B cell (primary cell): ENCODE results near the gene TECPR2. TPM values are rescaled to one million over a fixed set of nuclear protein-coding genes. Genes with fewer than 3 reads are reported as not detected.

ENCODE experiments used
- ATAC-seq: fragments of 200-7000 bp; cut with Tn5 transposase; one replicate; pipeline ENCODE4 v1.10.0; 2021; ENCODE audit warnings: low read depth, mild to moderate bottlenecking, moderate number of reproducible peaks, moderate library complexity
- CTCF ChIA-PET: fragments of 350-600 bp; sonication (Branson Sonifier 250); formaldehyde crosslinking; loops from one replicate; lab custom pipeline; 2021; ENCODE audit warnings: antibody characterized with exemption, inconsistent platforms; lab: Charles Lee
- POLR2A ChIA-PET: fragments of 350-600 bp; sonication (Branson Sonifier 250); formaldehyde crosslinking; loops from one replicate; lab custom pipeline; 2021; ENCODE audit warnings: antibody characterized with exemption; lab: Charles Lee
- DNase-seq: peaks from one replicate; pipeline ENCODE4 v3.0.0; 2013
- H2AFZ ChIP-seq: 2 replicates; pipeline ENCODE4 v1.6.1; 2012; ENCODE audit warnings: mild to moderate bottlenecking, low read depth, low read length; ENCODE audit not compliant: insufficient read depth, poor library complexity, severe bottlenecking
- H3K27ac ChIP-seq, 2 donors: 1 replicate in 1 of 2; 2 replicates in 1 of 2; pipeline ENCODE4 v1.5.1; 2012 to 2013; ENCODE audit warnings: low read length in 2 of 2, mild to moderate bottlenecking in 2 of 2, moderate library complexity in 1 of 2
- H3K27me3 ChIP-seq, 4 experiments: fragments of 200-600 bp in 1 of 4; sonication (generic) in 1 of 4; replicated peaks in 1 of 4; 1 replicate in 2 of 4; 2 replicates in 2 of 4; pipeline versions ENCODE4 v1.6.1 to v1.7.0; 2013 to 2016; ENCODE audit warnings: low read length in 3 of 4, mild to moderate bottlenecking in 2 of 4, mixed read lengths in 1 of 4, moderate library complexity in 1 of 4; ENCODE audit not compliant: insufficient read depth in 4 of 4, control insufficient read depth in 3 of 4; ENCODE audit errors: control extremely low read depth in 1 of 4
- H3K36me3 ChIP-seq, 2 experiments: replicated peaks in 1 of 2; 1 replicate in 1 of 2; 2 replicates in 1 of 2; pipeline versions ENCODE4 v1.6.1 to v1.7.1; 2013; ENCODE audit warnings: low read length in 1 of 2; ENCODE audit not compliant: insufficient read depth in 2 of 2, control insufficient read depth in 1 of 2; ENCODE audit errors: control extremely low read depth in 1 of 2, extremely low read depth in 1 of 2
- H3K4me1 ChIP-seq, 2 donors: fragments of 200-600 bp in 1 of 2; sonication (generic) in 1 of 2; 1 replicate in 1 of 2; 2 replicates in 1 of 2; pipeline versions ENCODE4 v1.5.1 to v1.6.1; 2013 to 2017; ENCODE audit warnings: low read length in 2 of 2; ENCODE audit not compliant: control insufficient read depth in 2 of 2, insufficient read depth in 2 of 2
- H3K4me2 ChIP-seq: replicated peaks from 2 replicates; pipeline ENCODE3; 2012; ENCODE audit warnings: mild to moderate bottlenecking, low read depth, low read length; ENCODE audit not compliant: poor library complexity, severe bottlenecking
- H3K4me3 ChIP-seq, 5 experiments: fragments of 200-600 bp in 1 of 5; sonication (generic) in 1 of 5; 1 replicate in 3 of 5; 2 replicates in 2 of 5; pipeline versions ENCODE4 v1.5.1 to v1.7.0; 2011 to 2016; ENCODE audit warnings: low read length in 4 of 5, mild to moderate bottlenecking in 4 of 5, low read depth in 2 of 5, control low read depth in 1 of 5, moderate library complexity in 1 of 5; ENCODE audit not compliant: insufficient read depth in 1 of 5; ENCODE audit errors: control extremely low read depth in 1 of 5, extremely low read depth in 1 of 5
- H3K79me2 ChIP-seq: fragments of 200-600 bp; sonication (generic); one replicate; pipeline ENCODE4 v1.6.0; 2016; ENCODE audit warnings: low read length; ENCODE audit not compliant: control insufficient read depth, insufficient read depth
- H3K9ac ChIP-seq: fragments of 200-600 bp; sonication (generic); 2 replicates; pipeline ENCODE4 v1.6.1; 2017; ENCODE audit warnings: mild to moderate bottlenecking, low read length, moderate library complexity
- H3K9me3 ChIP-seq, 3 donors: one replicate each; pipeline versions ENCODE4 v1.6.1 to v1.7.1; 2013; ENCODE audit warnings: low read length in 2 of 3; ENCODE audit not compliant: control insufficient read depth in 2 of 3, insufficient read depth in 1 of 3; ENCODE audit errors: control extremely low read depth in 1 of 3
- H4K20me1 ChIP-seq: 2 replicates; pipeline ENCODE4 v1.6.0; 2012; ENCODE audit warnings: mild to moderate bottlenecking, low read length; ENCODE audit not compliant: insufficient read depth, control insufficient read depth, poor library complexity, severe bottlenecking
- H3K27ac Mint-ChIP-seq: one replicate; pipeline ENCODE4 v1.8.0; 2021; ENCODE audit warnings: mixed read lengths
- H3K27me3 Mint-ChIP-seq: one replicate; pipeline ENCODE4 v1.8.0; 2021; ENCODE audit warnings: mixed read lengths
- H3K4me1 Mint-ChIP-seq: one replicate; pipeline ENCODE4 v1.8.0; 2021; ENCODE audit warnings: mixed read lengths
- H3K4me3 Mint-ChIP-seq: one replicate; pipeline ENCODE4 v1.8.0; 2021; ENCODE audit warnings: mixed read lengths
- H3K9me3 Mint-ChIP-seq: one replicate; pipeline ENCODE4 v1.8.0; 2022; ENCODE audit warnings: mixed read lengths; ENCODE audit not compliant: insufficient read depth
- EZH2 ChIP-seq: IDR thresholded peaks from 2 replicates; pipeline ENCODE4 v1.6.1; 2012; ENCODE audit warnings: borderline replicate concordance, low read depth, mild to moderate bottlenecking, moderate library complexity, low read length; ENCODE audit not compliant: insufficient read depth, poor library complexity, severe bottlenecking
- WGBS: methylation state at CpG from one replicate; pipeline ENCODE4 v1.1.5; 2013; ENCODE audit warnings: missing lambda C conversion rate; ENCODE audit not compliant: insufficient coverage; 5-methylcytosine and 5-hydroxymethylcytosine counted together
- intact Hi-C: fragments of 100-400 bp; cut with micrococcal nuclease; formaldehyde crosslinking; loops from one replicate; pipeline ENCODE4 v1.10.0; 2022
- polyA plus RNA-seq: library from polyadenylated mRNA; depleted of rRNA; stranded (reverse); fragments of >200 nt; gene quantifications from 2 replicates; pipeline ENCODE4 v1.2.3, GENCODE V29; 2012
- total RNA-seq, 2 donors: library from RNA; stranded (reverse); fragments of 120-200 nt in 1 of 2; gene quantifications; 1 replicate in 1 of 2; 2 replicates in 1 of 2; pipeline versions ENCODE4 v1.2.3 to v1.2.4, GENCODE V29; 2013 to 2022
- TF ChIP-seq, protein P1 (sequence below): fragments of 200-600 bp; IDR thresholded peaks from one replicate; pipeline ENCODE4 v1.8.0; 2022; ENCODE audit warnings: antibody characterized with exemption, mild to moderate bottlenecking

Gene TECPR2
- total and polyA plus RNA-seq, 2 donors (not counting 1 experiment from before 2014, with no cell fraction given): 4.7 to 10.8 TPM

DNA sequence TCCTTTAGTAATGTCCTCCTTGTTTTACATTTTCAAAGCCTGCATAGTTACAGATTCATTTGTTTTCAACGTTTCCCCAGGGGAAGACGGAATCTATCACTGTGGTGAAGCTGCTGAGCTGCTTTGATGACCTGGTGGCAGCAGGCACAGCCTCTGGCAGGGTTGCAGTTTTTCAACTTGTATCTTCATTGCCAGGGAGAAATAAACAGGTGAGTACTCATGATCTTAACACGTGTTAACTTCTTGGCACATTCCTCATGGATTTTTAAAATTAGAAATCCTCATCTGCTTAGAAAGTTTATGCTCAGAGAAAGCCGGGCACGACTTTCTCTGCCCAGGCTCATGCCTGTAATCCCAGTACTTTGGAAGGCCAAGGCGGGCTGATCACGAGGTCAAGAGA, 44.5 kb downstream of the TECPR2 start:
- H3K27ac ChIP-seq: no peak overlapping the region
- ATAC-seq (no peak), DNase-seq (no peak)
- ChIA-PET CTCF (no interaction called here), POLR2A (no interaction called here)
- H2AFZ ChIP-seq: no peak overlapping the region
- peaks cover 0 to 13% (median 13%) of the 10 kb centered on the region in 3 donors for H3K9me3 ChIP-seq
- intact Hi-C loops: no loop called here
- H4K20me1 ChIP-seq: no peaks in the 10 kb centered on the region
- H3K27me3 Mint-ChIP-seq: no peaks in the 10 kb centered on the region
- H3K4me1 ChIP-seq: no peaks in the 10 kb centered on the region
- H3K4me1 Mint-ChIP-seq: no peaks in the 10 kb centered on the region
- peaks cover 0 to 2% of the 10 kb centered on the region in 2 experiments for H3K36me3 ChIP-seq
- no peaks in the 10 kb centered on the region for H3K79me2 ChIP-seq
- no peak overlapping the region for H3K4me2 ChIP-seq
- WGBS: 98% methylated on average over 6 of the region's 7 CpGs
- H3K9ac ChIP-seq: no peak overlapping the region
- no peaks in the 10 kb centered on the region for H3K27me3 ChIP-seq
- H3K4me3 Mint-ChIP-seq: no peak overlapping the region
- H3K4me3 ChIP-seq: no peak overlapping the region
- peaks cover 10% of the 10 kb centered on the region for H3K9me3 Mint-ChIP-seq
- TF ChIP-seq, protein P1, sequence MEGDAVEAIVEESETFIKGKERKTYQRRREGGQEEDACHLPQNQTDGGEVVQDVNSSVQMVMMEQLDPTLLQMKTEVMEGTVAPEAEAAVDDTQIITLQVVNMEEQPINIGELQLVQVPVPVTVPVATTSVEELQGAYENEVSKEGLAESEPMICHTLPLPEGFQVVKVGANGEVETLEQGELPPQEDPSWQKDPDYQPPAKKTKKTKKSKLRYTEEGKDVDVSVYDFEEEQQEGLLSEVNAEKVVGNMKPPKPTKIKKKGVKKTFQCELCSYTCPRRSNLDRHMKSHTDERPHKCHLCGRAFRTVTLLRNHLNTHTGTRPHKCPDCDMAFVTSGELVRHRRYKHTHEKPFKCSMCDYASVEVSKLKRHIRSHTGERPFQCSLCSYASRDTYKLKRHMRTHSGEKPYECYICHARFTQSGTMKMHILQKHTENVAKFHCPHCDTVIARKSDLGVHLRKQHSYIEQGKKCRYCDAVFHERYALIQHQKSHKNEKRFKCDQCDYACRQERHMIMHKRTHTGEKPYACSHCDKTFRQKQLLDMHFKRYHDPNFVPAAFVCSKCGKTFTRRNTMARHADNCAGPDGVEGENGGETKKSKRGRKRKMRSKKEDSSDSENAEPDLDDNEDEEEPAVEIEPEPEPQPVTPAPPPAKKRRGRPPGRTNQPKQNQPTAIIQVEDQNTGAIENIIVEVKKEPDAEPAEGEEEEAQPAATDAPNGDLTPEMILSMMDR: no peak
- TF ChIP-seq EZH2: no peak
- no peak overlapping the region for H3K27ac Mint-ChIP-seq

DNA sequence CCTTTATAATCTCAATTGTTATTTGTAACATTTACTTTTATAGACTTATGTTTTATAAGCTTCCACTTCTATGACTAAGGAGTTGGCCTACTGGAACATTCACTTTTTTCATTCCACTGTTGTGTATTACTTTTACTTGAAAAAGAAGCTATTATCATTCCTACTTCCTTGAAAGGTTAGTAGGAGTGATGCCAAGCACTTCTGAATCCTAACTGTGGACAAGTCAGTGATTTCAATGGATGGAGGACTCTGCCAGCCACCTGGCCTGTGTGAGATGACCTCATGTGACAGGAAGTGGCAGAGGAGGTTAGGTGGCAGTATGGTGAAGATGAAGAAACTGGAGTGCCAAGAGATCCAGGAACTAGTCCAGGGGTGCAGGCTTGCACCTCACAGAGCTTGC, 46.0 kb downstream of the TECPR2 start:
- Mint-ChIP-seq H3K4me3 (no peak overlapping the region), H3K4me1 (no peaks in the 10 kb centered on the region), H3K27ac (no peak overlapping the region), H3K27me3 (no peaks in the 10 kb centered on the region), H3K9me3 (no peaks in the 10 kb centered on the region)
- ChIA-PET CTCF (no interaction called here), POLR2A (no interaction called here)
- Histone ChIP-seq H3K4me3 (no peak overlapping the region), H4K20me1 (no peaks in the 10 kb centered on the region), H3K4me2 (no peak overlapping the region), H3K9me3 (peaks cover 0 to 11% (median 0%) of the 10 kb centered on the region in 3 donors), H3K36me3 (peaks cover 0 to 2% of the 10 kb centered on the region in 2 experiments), H3K79me2 (no peaks in the 10 kb centered on the region), H3K4me1 (no peaks in the 10 kb centered on the region), H3K27ac (no peak overlapping the region), H2AFZ (no peak overlapping the region), H3K9ac (no peak overlapping the region), H3K27me3 (no peaks in the 10 kb centered on the region)
- intact Hi-C loops: no loop called here
- TF ChIP-seq EZH2: no peak
- TF ChIP-seq, protein P1: no peak
- DNase-seq (no peak), ATAC-seq (no peak)
